DMS153 treated with DMSO at 0.1 percent for 48 hours (cell line): ENCODE data around the gene BLTP2.
"Not testable (repeated sequence)": the region's sequence is repeated elsewhere in the genome, so short reads cannot be mapped to it uniquely, and the experiment has no call there.

Source experiments
- DNase-seq: peaks from one replicate; lab custom pipeline; 2025; ENCODE audit not compliant: unreplicated experiment; lab: John Stamatoyannopoulos, UW

BLTP2 gene

DNA sequence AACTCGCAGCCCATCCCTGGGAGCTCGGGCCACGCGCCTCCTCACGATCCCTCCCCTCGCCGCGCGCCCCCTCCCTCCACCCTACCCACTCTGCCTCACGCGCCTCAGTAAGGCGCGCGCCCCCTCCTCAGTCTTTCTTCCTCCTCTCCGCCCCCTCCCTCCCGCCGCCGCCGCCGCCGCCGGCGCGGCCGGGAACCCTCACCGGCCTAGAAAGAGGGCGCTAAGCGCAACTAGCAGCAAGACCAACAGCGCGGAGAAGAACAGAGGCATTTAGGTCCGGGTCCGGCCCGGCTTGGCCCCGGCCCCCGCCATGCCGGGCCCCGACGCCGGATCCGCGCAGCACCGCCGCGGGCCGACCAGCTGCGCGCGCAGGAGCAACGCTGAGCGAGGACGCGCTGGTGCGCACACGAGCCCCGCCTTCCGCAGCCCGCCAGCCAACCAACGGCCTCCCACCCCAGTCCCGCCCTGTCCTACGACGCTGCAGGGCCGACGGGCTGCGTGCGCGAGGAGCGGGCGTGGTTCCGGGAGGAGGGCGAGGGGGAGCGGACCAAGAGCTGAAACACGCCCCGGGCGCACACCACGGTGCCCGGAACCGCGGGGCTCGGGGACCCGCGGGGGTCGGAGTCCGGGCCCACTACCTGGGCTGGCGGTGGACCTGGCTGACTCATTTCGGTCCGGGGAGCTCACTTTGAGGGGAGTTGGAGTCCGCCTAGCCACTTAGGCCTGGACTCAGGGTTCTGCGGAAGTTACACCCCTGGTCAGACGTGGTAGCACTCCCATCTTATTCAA is at the start of gene BLTP2:
TSS of gene BLTP2 (minus strand) at position 372 of the 789 bp plus-strand sequence. CDS start at position 270, 102 bp downstream.
- DNase-seq, result peak; percentile 94

DNA sequence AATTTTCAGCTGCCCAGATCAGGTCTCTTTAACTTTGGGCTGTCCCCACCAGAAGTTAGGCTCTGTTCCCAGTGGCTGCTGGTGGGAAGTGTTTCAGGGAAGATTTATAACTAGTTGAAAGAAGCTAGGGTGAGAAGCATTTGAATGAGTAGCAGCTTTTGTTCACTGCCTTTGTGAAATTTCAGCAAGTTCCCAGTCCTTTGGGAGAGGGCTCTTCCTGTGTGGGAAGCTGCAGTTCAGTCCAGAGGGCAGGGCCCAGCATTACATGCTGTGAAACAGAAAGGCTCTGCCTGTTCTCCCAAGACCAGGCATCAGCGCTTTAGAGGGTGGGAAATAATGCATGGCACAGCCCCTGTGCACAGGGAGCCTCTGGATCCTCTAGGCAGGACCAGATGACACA is 48.9 kb upstream of the BLTP2 start:
- DNase-seq, result no peak

DNA sequence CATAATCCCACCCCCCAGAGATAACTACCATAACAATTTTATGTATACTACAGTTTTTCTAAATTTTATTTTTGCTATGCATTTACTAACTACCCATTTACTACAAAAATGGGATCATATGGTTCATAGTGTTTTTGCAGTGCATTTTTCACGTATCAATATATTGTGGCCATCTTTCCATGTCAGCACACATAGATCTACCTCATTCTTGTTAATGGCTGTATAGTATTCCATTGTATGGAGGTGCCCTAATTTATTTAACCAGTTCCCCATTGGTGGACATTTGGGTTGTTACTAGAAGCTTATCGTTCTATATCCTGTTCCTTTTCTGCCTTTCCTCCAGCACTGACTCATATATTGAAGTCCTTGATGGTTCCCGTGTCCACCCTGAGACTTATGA is 44.1 kb upstream of the BLTP2 start:
- no peak for DNase-seq

DNA sequence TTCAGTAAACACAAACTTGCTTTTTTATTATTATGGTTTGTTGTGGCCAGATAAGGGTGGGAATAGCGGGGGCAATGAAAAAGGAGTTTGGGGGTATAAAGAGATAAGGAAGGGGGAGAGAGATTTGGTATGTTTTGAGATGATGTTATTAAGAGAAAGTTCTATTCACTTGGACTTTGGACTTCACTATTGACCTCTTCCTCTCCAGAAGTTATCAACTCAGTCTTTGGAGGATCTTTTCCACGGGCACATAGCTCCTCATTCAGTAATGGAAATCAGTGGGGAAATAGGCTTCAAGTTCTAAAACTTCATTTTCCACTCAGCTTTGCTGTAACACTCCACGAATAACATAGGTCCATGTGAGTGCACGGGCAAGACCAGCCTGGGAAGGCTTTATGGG is 43.5 kb upstream of the BLTP2 start:
- no peak for DNase-seq

DNA sequence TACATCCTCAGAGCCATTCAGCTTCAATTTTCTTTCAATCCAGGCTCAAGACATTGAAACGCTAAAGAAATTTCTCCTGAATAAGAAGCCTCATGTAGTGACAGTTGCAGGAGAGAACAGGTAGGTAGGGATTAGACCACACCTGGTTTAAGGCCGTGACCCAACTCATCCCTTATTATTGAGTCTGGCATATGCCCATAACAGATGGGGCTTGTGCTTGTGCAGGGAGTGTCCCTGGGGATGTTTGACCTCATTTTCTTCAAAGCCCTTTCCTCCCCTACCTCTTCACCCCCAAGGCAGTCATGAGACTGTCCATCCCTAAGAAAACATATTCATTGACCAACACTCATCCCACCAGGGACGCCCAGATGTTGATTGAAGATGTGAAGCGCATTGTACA is 41.3 kb upstream of the BLTP2 start:
- no peak for DNase-seq

DNA sequence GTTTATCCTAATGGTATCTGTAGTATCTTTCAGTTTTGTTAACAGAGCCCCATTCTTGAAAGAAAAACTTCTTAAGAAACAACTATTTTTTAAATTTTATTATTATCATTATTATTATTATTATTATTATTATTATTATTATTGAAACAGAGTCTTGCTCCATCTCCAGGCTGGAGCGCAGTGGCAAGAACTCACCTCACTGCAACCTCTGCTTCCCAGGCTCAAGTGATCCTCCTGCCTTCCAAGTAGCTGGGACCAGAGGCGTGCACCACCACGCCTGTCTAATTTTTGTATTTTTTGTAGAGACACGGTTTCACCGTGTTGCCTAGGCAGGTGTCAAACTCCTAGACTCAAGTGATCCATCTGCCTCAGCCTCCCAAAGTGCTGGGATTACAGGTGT is 40.4 kb upstream of the BLTP2 start:
- DNase-seq, result no peak

DNA sequence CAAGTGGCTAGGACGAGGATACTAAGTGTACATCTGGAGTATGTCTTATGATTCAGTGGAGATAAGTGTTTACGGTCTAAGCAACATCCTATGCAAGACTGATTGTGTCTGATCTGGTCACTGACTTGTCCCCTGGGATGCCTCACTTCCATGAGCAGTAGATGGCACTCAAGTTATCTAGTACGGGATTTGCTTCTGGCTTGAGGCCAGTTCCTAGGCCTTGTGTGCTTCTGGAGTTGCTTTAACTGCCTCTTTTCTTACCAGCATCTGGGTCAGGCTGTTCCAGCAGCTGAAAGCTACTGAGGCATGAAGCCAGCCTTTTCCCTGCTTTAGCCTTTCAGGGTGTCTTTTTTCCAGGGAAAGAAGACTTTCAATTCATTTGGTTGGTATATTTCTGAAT is 40.0 kb upstream of the BLTP2 start:
- peak; percentile 18 for DNase-seq

DNA sequence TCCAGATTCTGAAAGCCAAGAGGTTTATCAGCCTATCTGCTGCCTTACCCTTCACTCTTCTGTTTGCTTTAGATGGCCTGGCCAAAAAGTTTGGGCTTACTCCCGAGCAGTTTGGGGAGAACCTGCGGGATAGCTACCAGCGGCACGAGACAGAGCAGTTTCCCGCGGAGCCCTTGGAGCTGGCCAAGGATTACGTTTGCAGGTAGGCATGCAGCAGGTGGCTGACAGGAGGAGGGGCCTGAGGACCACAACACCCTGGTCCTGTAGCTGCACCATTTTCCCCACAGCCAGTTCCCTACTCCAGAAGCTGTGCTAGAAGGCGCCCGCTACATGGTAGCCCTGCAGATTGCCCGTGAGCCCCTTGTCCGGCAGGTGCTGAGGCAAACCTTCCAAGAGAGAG is 37.7 kb upstream of the BLTP2 start:
- no peak for DNase-seq

DNA sequence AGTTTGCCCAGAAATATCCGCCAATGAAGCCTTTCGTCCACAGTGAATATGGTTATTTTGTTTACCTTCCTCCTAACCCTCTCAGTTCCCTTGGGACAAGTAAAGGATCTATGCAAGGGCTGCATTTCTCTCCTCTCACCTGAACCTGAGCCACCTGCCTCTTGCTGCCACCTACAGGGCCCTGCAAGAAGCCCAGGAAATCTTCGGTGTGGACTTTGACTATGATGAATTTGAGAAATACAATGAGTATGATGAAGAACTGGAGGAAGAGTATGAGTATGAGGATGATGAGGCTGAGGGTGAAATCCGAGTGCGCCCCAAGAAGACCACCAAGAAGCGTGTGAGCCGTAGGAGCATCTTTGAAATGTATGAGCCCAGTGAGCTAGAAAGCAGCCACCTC is 31.0 kb upstream of the BLTP2 start:
- peak; percentile 61 for DNase-seq

DNA sequence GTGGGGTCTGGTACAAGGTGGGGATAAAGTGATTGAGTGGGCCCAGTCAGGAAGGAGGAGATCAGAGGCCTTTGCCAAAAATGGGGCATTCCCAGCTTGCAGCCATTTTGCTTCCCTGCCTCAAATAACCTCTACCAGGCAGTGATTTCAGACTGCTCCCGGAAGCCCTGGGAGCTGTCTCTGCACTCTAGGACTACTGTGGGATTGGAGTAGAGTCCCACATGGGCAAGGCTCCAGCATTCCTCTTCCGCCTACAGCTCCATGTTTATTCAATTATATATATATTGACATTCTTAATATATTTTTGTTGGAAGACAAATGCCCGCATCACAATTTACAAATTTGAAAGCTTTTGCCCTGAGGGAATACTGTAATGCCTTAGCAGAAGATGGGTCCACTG is 30.5 kb upstream of the BLTP2 start:
- DNase-seq, result no peak

DNA sequence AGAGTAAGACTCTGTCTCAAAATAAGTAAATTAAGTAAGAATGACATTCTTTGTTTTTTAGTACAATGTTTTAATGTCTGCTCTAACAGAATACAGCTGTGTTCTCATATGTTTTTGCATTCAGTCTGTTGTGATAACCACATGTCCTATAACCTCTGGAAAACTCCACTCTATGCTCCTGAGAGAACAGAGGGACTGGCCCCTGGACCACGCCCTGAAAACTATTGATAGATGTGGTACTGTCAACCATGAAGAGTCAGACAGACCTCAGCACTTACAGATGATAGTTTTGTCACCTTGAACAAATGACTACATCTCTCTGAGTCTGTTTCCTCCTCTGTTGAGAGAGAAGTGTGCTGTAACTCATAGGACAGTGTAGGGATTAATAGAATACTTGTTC is 25.0 kb upstream of the BLTP2 start:
- no peak for DNase-seq

DNA sequence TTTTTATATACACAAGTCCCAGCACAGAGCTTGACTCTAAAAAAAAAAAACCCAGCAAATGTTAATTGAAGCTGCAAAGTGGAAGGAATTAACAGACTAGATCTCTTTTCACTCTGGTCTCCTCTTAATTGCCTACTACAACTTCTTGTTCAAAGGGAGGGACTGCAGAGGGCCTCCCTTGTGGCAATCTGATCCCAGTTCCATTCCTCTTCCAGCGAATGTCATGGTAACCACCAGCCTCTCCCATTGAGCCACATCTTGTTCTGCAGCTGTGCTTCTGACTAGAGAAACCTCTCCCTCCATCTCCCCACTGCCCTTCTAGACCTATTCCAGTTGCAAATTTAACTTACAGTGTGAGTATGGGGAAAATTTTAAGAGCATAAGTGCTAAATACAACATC is 22.9 kb upstream of the BLTP2 start:
- DNase-seq, result no peak

DNA sequence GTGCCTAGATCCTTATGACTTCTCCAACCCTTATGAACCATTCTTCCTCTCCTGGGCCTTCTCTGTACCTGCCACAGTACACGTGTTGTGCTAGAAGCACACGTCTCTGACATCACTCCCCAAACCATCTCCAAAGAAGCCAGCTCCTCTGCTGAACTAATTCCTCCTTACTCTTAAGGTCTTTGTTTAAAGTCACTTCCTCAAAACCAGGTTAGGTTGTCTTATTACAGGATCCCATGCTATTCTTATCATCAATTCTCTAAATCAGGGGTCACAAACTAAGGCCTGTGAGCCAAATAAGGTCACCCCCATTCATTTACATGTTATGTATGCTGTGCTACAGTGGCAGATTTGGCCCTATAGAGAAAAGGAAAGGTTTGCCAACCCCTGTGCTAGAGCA is 21.0 kb upstream of the BLTP2 start:
- DNase-seq, result no peak

DNA sequence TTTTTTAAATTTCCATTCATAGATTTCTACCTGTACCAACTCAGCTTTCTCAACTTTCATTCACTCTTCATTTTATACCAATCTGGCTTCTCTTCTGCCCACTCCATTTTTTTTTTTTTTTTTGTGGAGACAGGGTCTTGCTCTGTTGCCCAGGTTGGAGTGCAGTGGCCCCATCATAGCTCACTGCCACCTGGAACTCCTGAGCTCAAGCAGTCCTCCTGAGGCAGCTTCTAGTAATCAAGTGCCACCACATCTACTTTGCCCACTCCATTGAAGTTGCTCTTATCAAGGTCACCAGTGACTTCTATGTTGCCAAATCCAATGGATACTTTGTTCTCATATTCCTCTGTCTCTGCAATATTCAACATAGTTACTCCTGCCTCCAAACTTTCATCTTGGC is 18.8 kb upstream of the BLTP2 start:
- DNase-seq, result no peak

DNA sequence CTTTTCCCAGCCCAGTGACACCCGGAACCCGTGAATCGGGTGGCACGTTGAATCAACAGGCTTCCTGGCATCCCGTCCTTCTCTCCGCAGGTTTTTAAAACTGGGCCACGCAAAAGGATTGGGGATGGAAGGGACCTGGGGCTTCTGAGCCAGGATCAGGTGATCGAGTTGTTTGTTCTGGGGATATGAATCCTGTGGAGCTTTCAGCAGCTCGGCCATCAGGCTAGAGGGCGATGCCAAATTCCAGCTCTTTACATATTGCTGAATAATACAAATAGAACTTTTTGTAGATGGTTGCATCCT is 17.5 kb upstream of the BLTP2 start:
- DNase-seq, result no peak

DNA sequence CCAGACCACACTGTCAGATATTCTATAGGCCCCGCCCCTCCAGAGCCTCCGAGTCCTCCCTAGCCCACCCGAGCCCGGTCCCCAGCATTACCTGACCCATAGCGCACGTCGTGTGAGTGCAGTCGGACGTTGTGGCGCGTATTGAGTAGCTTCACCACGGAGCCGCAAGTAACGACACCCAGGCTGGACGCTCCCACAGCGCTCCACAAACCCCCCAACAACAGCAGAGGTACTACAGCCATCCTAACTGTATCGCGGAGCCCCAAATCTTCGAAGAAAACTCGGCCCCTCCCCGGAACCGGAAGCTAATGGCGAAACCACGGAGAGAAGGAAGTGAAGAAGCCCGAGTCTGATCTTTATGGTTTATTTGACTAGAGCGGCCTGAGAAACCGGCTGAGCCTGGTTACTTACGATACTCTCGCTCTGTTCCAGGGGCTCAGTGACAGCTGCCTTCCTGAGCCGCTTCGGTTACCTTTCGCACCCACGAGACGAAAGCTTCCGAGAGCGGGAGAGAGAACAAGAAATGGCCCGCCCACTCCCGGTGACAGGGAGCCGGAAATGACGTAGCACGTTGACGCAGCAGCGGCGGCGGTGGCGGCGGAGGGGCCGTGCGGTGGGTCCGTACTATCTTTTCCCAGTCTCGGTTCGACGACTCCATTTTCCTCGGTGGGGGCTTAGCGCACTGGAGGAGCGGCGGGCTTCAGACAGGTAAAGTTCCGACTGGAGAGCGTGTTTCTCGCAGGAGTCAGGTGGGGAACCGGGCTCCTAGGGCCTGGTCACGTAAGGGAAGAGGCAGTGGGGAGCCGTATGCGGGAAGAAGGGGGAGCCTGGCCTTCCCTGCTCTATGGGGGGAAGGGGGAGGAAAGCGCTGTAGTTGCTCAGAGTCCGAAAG is 16.9 kb upstream of the BLTP2 start, which contains the start of the genes SDF2 and SUPT6H:
TSS of gene SDF2 (minus strand) at position 272 of the 892 bp plus-strand sequence. CDS start at position 242, 30 bp downstream.
TSS of gene SUPT6H (plus strand) at position 571 of the 892 bp plus-strand sequence. CDS start 11,197 bp downstream, outside the sequence.
- DNase-seq, result peak; percentile 86

DNA sequence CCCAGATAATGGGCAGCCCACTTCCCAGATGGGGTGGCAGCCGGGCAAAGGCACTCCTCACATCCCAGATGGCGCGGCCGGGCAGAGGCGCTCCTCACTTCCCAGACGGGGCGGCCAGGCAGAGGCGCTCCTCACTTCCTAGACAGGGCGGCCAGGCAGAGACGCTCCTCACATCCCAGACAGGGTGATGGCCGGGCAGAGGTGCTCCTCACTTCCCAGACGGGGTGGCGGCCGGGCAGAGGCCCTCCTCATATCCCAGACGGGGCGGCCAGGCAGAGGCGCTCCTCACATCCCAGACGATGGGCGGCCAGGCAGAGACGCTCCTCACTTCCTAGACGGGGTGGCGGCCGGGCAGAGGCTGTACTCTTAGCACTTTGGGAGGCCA is 14.5 kb upstream of the BLTP2 start:
- not testable (repeated sequence) for DNase-seq

DNA sequence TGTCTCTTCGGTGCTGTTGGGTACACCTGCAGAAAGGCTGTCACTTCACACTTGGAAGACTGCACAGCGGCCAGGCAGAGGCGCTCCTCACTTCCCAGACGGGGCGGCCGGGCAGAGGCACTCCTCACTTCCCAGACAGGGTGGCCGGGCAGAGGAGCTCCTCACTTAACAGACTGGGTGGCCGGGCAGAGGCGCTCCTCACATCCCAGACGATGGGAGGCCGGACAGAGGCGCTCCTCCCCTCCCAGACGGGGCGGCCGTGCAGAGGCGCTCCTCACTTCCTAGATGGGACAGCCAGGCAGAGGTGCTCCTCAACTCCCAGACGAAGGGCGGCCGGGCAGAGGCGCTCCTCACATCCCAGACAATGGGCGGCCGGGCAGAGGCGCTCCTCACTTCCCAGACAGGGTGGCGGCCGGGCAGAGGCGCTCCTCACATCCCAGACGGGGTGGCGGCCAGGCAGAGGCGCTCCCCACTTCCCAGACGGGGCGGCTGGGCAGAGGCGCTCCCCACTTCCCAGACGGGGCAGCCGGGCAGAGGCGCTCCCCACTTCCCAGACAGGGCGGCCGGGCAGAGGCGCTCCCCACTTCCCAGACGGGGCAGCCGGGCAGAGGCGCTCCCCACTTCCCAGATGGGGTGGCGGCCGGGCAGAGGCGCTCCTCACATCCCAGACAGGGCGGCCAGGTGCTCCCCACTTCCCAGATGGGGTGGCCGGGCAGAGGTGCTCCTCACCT is 14.0 kb upstream of the BLTP2 start:
- not testable (repeated sequence) for DNase-seq

DNA sequence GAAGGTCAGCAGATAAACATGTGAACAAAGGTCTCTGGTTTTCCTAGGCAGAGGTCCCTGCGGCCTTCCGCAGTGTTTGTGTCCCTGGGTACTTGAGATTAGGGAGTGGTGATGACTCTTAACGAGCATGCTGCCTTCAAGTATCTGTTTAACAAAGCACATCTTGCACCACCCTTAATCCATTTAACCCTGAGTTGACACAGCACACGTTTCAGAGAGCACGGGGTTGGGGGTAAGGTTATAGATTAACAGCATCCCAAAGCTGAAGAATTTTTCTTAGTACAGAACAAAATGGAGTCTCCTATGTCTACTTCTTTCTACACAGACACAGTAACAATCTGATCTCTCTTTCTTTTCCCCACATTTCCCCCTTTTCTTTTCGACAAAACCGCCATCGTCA is 13.4 kb upstream of the BLTP2 start:
- not testable (repeated sequence) for DNase-seq

DNA sequence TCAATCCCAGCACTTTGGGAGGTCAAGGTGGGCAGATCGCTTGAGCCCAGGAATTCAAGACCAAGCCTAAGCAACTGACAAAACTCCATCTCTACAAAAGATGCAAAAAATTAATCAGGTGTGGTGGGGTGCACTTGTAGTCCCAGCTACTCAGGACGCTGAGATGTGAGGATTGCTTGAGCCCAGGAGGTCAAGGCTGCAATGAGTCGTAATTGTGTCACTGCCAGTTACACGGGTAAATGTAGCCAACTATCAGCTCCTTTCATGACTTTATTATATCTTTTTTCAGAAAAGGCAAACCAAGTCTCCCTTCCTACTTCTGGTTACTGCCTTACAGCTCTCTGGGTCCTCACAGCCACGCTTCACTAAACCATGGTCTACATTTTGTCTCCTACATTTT is 12.8 kb upstream of the BLTP2 start:
- DNase-seq, result no peak

DNA sequence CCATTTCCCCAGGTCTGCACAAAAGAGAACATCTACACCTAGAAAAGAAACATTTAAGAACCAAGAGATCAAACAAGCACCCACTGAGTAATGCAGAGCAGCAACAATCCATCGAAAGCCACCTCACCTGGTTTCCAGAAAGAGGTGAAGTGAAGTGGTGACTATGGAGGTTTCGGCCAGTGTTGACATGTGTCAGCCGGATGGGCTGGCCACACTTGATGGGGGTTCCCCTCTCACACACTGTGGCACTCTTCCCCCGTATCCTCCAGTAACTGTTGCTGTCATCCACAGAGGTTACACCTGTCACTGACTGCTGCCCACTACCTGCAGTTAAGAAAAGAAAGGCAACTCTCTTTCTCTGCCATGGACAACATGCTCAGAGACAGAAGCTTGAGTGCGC is 10.2 kb upstream of the BLTP2 start:
- no peak for DNase-seq

DNA sequence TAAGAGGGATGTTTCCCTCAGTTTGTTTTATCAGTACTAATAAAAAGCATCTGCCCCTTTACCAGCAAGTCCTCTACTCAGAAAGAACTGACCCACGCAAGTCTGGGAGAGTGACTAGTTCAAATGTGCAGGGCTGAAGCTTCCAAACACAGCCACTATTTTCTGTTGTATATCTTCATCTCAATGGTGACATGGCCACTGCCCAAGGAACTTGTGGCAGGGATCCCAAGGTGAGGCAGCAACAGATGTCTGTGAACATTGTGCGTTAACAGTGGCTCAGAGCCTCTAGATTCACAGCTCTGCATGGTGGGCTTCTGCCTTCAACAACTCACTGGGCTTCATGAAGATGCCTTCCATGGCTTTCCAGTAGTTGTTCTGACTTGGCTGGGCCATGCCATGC is 3.7 kb upstream of the BLTP2 start:
- DNase-seq, result no peak
